HG02840 (cell line): ENCODE data around the gene P2RX7.
"Not testable (repeated sequence)": the region's sequence is repeated elsewhere in the genome, so short reads cannot be mapped to it uniquely, and the experiment has no call there.

Source experiments
- ATAC-seq: cut with Tn5 transposase; IDR thresholded peaks from one replicate; pipeline ENCODE4 v1.9.1; 2021; ENCODE audit warnings: mild to moderate bottlenecking, moderate library complexity, moderate number of reproducible peaks; ENCODE audit not compliant: unreplicated experiment, low FRiP score

The P2RX7 gene

GRCh38 chr12:121223292-121224285 lies 90.9 kb downstream of the P2RX7 start:
- ATAC-seq, result no peak

DNA sequence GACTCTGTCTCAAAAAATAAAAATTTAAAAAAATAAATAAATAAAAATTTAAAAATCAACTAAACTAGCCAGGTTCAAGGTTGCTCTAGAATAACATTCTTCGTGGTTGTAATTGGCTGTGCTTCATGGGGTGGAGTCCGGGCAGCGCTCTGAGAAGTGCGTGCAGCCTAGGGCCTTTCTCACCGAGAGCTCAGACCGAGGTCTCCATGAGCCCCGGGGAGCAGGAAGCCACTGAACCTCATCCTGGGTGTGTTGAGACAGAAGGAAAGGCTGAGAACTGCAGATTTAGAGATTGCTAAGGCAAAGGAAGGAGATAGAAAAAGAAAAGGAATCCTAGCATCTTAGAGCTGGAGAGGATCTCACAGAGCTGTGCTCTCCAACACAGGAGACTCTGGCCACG lies 91.9 kb downstream of the P2RX7 start:
- no peak for ATAC-seq

DNA sequence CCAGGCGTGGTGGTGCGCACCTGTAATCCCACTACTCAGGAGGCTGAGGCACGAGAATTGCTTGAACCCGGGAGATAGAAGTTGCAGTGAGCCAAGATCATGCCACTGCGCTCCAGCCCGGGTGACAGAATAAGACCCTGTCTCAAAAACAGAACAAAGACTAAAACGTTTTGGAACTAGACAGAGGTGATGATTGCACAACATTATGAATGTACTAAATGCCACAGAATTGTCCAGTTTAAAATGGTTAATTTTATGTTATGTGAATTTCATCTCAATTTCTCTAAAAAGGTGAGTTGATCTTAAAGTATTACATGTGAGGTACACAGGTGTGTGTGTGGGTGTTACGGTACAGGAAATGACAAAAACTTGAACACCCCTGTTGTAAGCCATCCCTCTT lies 93.7 kb downstream of the P2RX7 start:
- ATAC-seq, result no peak

GRCh38 chr12:121226871-121227270 lies 94.2 kb downstream of the P2RX7 start:
- not testable (repeated sequence) for ATAC-seq

- ATAC-seq, result peak; percentile 49
Measured at GRCh38 chr12:121227294-121227693, 94.6 kb downstream of the P2RX7 start.

DNA sequence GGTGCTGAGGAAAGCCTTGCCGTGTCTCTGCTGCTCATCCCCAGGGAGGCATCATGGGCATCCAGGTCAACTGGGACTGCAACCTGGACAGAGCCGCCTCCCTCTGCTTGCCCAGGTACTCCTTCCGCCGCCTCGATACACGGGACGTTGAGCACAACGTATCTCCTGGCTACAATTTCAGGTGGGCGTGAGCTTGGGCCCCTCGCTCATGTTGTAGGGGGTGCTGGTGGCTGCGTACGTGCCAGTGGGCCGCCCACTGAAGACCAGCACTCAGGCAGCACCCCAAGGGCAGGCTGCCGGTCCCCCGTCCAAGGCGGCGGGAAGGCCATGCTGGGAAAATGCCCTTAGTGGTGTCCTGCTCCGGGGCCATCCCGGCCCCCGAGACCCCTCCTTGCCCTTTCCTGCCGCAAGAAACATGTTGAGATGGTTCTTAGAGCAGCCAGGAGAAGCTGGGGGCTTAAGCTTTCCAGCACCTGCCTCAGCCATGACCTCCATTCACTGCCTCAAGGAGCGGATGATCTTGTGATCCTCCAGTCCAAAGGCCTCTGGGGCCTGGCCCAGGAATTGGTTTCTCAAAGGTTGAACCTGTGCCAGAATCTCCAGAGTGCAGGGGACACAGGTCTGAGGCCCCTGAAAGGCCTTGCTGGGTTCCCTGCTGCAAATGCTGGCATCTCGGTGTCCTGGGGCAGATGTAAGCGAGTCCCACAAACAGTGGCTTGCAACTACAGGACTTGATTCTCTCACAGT lies 96.4 kb downstream of the P2RX7 start:
- ATAC-seq, result no peak

DNA sequence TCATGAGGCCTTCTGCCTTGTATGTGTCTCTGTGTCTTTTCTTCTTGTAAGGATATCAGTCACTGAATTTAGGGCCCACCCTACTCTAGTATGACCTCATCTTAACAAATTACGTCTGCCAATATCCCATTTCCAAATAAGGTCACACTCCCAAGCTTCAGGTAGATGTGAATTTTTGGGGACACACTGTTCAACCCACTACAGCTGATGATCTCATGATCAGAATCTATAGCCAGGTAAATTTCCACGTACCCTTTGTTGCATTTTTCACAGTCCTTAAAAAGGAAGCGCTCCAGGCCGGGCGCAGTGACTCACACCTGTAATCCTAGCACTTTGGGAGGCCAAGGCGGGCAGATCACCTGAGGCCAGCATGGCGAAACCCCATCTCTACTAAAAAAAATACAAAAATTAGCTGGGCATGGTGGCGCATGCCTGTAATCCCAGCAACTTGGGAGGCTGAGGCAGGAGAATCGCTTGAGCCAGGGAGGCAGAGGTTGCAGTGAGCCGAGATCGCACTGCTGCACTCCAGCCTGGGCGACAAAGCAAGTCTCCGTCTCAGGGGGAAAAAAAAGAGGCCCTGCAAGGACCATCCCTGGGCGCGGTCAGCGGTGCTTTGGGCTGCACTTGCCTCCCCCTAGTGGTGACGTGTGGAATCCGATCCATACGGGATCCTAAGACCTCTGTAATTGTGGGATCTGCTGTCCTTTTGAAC lies 97.3 kb downstream of the P2RX7 start:
- ATAC-seq, result not testable (repeated sequence)

GRCh38 chr12:121230538-121230907 lies 97.8 kb downstream of the P2RX7 start:
- no peak for ATAC-seq

GRCh38 chr12:121232163-121232562 lies 99.5 kb downstream of the P2RX7 start:
- no peak for ATAC-seq

- ATAC-seq, result no peak
Measured at GRCh38 chr12:121232977-121233627, 100.4 kb downstream of the P2RX7 start.

DNA sequence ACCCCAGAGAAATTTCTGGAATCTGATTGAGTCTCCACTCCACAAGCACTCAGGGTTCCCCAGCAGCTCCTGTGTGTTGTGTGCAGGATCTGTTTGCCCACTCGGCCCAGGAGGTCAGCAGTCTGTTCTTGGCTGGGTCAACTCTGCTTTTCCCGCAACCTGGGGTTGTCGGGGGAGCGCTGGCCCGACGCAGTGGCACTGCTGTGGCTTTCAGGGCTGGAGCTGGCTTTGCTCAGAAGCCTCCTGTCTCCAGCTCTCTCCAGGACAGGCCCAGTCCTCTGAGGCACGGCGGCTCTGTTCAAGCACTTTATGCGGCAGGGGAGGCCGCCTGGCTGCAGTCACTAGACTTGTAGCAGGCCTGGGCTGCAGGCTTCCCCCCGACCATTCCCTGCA lies 100.9 kb downstream of the P2RX7 start:
- no peak for ATAC-seq

DNA sequence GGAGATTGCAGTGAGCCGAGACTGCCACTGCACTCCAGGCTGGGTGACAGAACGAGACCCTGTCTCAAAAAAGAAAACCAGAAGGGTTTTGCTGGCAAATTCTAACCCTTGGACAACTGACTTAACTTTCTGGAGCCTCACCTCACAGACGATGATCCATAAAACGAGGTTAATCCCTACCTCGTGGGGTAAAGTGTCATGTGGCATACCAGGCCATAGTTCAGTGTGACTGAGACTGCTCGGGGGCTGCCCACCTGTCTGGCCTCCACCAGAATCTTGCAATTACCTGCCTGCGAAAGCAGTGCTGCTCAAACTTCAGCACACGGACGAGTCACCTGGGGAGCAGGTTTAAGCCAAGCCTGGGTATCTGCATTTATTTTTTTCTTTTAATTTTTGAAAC lies 104.1 kb downstream of the P2RX7 start:
- ATAC-seq, result no peak

DNA sequence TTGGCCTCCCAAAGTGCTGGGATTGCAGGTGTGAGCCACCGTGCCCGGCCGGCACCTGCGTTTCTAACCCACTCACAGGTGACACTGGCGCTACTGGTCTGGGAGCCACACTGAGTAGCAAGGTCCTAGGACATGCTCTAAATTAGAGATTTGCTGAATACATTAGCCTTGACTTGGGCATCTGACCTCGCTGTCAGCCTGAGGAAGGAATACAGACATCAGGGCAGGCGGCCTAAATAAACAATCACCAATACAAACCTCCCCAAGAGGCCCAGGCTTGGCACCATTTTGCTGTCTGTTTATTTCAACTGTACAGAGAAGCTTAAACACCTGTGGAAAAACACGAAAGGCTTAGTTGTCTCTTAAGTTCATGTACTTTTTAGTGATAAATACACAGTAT lies 104.7 kb downstream of the P2RX7 start:
- ATAC-seq, result no peak
